Smooth muscle cell of the brain vasculature (primary cell): ENCODE data around the gene GTF3C4.

Source experiments
- DNase-seq: peaks from one replicate; pipeline ENCODE4 v3.0.0-alpha.2; 2012; ENCODE audit warnings: low read depth, low spot score

Gene GTF3C4, protein sequence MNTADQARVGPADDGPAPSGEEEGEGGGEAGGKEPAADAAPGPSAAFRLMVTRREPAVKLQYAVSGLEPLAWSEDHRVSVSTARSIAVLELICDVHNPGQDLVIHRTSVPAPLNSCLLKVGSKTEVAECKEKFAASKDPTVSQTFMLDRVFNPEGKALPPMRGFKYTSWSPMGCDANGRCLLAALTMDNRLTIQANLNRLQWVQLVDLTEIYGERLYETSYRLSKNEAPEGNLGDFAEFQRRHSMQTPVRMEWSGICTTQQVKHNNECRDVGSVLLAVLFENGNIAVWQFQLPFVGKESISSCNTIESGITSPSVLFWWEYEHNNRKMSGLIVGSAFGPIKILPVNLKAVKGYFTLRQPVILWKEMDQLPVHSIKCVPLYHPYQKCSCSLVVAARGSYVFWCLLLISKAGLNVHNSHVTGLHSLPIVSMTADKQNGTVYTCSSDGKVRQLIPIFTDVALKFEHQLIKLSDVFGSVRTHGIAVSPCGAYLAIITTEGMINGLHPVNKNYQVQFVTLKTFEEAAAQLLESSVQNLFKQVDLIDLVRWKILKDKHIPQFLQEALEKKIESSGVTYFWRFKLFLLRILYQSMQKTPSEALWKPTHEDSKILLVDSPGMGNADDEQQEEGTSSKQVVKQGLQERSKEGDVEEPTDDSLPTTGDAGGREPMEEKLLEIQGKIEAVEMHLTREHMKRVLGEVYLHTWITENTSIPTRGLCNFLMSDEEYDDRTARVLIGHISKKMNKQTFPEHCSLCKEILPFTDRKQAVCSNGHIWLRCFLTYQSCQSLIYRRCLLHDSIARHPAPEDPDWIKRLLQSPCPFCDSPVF

DNA sequence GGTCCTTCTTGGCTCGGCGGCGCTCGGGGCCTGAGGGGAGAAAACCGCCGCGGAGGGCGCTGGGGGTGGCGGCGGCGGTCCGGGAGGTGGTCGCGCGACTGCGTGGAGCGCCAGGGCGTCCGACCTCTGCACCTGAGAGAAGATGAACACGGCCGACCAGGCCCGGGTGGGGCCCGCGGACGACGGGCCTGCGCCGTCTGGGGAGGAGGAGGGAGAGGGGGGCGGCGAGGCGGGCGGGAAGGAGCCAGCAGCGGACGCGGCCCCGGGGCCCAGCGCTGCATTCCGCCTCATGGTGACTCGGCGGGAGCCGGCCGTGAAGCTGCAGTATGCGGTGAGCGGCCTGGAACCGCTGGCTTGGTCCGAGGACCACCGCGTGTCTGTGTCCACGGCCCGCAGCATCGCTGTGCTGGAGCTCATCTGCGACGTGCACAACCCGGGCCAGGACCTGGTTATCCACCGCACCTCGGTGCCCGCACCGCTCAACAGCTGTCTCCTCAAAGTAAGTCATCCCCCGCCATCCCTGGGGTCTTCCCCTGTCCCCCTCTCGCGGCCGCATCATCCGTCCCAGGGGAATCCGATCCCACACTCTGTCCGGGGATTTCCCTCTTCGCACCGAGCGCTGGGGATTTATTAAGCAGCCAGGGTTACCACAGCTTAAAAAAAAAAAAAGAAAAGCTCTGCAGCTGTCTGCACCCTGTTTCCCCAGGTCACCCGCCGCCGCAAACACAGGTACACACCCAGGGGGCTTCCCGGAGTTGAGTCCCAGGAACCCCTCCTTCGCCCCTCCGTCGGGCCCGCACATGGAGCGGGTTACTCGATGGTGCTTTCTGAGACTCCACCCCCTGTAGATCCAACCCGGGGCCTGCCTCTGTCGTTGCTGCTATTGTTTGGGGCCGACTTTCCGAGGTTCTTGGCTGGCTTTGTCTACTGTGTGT lies at the start of gene GTF3C4:
GTF3C4 (plus strand) TSS at position 8 of the 935 bp plus-strand sequence; CDS start at position 143, 135 bp downstream.
- DNase-seq: no peak

DNA sequence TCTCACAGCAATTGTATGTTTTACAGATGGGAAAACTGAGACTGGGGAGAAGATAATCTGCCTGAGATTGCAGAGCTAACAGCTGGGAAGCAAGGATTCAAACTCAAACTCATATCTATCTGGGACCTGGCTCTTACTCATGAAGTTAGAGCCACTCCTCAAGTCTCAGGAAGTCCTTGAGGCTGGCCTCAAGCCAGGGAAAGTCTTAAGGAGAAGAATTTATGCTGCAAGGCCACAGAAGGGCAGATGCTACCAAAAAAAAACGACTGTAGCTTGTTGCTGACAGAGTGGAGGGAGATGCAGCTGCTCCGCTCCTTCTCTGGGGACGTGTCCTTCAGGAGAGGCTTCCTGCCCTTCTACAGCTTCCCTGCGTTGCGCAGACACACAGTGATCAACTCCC lies 48.1 kb upstream of the GTF3C4 start:
- no peak for DNase-seq

DNA sequence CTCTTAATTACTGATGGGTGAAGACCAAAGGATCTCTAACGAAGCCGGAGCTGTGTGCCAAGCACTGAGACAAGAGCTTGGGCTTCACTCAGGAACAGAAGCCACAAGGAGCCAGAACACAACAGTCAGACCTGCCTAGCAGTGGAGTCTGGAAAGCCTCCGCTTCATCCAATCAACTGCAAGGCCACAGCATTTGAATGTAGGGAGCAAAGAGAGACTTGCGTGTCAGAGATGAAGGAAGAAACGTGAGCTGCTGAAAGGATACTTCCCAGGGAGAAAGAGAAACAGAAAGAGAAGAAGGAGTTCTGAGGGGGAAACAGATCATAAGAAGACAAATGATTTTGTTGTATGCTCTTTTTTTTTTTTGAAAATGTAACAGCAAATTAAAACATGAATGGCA lies 44.0 kb upstream of the GTF3C4 start:
- DNase-seq: no peak

DNA sequence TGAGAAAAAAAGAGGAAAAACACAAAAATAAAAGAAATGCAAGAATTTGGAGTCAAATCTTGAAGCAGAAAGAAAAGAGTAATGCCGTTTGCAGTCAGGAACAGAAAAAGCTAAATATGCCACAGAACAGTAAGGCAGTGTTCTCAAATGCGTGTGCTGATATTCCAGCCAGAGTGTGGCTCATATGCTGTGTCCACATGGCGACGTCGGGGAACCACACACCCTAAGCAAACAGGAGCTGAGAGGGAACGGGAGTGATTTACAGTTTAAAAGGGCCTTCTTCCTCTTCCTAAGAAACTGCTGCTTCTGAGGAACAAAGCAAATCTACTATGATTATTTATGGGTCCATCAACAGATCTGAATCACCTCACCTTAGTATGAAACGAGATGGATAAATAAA lies 43.2 kb upstream of the GTF3C4 start:
- DNase-seq: no peak

DNA sequence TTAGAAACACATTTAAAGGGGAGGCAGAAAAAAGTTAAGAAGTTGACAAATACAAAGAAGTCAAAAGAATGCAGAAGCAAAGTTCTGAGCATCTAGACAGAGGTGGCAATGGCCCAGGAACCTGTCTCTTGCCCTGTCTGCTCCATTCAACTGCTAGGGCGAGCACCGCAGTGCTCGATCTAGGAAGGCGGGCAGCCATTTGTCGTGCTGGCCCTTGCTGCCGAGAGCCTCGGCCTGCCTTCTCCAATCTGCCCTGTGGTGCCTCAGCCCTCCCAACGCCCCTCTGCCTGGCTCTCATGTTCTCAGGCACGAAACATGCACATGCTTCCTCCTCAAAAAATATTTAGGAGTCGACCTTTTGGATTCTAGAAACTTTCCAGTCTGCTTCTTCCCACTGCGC lies 42.7 kb upstream of the GTF3C4 start:
- DNase-seq: no peak

DNA sequence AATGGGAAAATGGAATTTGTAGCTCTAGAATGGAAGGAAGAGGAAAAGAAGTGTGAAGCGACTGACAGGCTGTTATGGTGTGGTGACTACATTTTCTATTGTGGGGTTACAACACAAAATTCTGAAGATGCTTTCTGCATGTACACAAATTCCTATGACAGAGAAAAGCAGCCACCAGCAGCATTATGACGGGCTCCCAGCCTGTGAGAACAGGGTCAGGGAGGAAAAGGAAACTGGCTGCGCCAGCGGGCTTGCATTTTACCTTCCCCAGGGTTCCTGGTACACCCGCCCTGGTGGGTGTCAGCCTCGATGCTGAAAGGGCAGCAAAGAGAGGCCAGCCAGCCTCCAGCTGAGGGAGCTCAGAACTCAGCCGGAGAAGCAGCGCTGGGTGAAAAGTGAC lies 41.5 kb upstream of the GTF3C4 start:
- DNase-seq: no peak

DNA sequence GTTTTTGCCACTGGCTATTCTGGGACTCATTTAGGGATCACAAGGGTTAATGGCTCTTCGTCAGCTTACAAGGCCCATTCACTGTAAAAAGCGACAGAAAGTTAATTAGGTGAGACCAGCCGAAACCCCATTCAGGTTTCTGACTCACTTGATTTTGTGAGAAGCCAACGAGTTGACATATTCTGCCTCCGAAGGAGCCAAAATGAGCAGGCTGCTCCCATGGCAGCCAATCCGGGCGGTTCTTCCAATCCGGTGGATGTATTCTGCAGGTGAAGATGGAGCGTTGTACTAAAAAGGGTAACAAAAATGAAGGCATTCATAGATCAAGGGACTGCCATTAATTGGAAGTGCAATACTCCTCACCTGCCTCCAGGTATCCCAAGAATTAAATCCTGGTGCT lies 40.1 kb upstream of the GTF3C4 start:
- DNase-seq: no peak

DNA sequence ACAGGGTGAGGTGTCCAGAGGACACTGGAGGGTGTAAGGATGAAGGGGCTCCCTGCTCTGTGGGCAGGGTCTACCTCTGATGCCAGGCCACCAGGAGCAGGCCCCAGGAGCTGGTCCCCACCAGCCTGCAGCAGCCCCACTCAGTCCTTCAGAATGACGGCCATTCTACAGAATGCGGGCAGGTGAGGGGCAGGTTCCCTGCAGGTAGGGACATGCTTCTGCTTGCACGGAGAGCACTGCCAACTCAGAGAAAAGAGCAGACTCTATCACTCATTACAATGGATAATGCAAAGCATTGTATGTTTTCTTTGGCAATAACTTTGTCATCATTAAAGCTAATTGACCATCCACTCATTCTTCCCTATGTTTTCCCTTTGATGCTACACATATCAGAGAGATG lies 39.5 kb upstream of the GTF3C4 start:
- no peak for DNase-seq

DNA sequence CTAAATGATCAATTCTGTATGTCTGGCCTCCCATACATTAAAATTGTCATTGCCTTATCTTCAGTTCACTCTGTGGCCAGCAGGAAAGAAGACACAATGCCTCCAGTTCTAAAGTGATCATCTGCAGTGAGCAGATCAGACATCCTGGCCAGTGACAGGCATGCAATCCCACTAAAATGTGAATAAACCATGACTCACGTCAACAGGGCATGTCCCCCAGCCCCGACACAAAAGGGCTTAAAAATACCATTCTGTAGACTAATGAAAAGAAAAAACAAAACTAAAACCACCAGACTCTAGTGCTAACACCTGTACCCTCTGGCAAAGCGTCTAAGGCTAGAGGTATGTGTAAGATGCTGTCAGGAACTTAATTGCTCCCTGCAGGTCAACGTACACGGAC lies 39.0 kb upstream of the GTF3C4 start:
- no peak for DNase-seq

DNA sequence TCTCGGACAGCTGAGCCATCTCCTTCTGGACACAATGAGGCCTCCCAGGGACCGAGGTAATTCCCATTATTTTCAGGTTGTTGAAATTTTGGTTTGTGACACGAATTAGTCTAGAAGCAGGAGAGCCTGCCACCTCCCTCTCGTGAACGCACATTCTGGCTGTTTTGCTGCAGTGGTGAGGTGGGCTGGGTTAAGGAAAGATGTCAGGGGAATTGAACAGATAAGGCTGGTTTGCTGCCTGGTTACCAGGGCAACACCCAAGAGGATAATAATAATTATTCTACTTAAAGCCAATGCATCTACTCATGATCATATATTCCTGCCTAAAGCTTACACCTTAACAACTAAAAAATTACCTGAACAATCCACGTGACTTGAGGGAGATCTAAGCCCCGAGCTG lies 38.6 kb upstream of the GTF3C4 start:
- DNase-seq: no peak

DNA sequence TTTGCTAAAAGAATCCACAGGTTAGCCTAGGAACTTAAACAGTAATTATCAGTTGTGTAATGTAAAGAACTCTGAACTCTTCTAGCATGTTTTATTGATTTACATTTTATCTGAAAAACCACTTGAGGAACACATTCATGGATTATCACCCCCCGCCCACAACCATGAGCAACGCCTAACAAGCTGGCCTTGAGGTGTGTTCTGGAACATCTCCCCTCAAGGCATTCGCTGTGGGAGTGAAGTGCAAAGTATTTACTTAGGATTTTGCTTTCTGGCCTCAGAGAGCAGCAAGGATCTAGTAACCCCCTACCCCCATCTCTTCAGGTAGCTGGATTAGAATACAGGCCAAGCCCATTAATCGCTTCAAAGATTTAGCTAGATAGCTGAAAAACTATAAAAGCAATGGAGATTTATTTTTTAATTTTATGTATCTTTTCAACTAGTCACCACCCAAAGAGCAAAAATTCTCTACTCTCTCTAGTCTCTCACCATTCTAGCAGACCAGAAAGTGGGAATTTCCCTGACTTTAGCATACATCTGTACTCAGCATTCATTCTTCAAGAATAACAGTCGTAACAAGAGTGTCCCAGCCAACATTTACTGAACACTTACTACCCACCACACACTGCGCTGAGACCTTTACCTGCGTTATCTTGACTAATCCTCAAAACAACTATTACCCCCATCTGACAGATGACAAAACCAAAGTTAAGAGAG lies 37.7 kb upstream of the GTF3C4 start:
- DNase-seq: no peak

DNA sequence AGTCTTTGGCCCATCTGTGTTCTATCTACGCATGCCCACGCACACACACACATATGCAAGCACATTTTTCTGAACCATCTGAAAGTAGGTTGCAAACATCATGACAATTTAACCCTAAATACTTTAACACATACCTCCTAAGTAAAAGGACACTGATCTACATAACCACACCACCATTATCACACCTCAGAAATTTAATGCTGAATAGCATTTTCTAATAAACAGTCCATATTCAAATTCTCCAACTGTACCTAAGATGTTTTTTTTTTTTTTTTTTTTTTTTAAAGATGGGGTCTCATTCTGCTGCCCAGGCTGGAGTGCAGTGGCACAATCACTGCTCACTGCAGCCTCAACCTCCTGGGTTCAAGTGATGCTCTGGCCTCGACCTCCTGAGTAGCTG lies 35.9 kb upstream of the GTF3C4 start:
- no peak for DNase-seq

DNA sequence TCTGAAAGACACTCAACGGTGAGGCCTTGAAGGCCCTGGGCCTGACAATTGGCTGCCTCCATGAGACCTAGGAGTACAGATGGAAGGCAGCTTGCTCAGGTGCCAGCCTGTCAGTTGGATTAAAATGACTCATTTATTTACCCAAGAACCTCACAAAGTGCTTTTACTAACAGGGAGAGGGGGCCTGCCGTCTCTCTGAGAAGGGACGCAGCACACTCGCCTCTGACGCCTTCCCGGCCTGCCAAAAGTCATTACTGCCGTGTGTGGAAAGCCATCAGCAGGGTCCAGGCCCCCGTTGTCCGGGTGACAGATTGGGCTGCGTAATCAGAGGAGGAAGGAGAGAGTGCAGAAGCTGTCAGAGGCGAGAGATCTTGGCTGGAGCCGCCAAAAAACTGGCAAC lies 32.9 kb upstream of the GTF3C4 start:
- DNase-seq: no peak

DNA sequence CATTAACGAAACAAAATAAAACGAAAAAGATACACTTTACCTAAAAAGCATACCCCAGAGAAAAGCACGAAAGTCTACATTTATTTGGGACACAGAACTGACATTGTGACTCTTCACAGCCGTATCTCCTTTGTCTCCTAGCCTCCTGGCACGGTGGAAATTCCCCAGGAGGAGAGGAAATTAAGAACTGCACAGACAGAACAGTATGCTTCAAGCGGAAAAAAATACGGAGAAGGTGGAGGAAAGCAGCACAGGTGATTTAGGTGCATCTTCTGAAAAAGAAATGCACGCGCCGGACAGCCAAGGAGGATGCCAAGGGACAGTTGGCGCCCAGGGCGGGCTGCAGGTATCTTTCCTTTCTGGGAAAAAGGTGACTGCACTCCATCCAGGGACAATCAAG lies 32.5 kb upstream of the GTF3C4 start:
- no peak for DNase-seq

DNA sequence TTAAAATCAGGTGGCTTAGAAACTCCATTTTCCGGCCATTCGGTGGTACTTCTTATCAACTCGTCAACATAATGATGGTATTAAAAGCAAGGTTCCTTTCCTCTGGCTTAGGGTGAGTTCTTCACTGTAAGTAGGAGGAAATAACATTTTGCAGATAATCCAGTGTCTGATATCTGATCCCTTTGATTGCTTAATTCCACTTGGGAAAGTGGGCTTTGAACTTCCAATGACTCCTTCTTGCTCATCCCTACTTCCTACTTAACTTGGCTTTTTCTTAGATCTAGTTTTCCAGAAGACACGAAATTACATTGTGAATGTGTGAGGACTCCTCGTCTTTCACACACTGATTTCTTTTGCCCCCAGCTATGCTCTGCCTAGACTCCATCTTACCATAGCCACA lies 32.0 kb upstream of the GTF3C4 start:
- DNase-seq: no peak

DNA sequence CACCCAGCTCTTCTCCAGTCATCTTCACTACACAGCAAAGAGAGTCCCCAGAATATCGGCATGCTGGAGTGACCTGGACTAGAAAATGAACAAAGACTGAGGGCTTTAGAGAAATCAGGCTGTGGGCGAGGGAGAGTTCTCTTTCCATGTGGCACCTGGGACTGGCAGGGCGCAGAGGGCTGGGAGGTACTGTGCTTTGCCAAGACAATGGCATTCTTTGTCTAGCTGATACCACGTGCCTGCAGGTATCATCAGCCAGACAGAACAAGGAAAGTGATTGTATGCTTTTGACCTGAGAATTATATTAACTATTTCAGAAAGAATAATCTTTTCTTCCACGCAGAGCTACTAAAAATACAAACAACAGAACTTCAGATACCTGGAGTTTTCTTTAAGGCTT lies 30.9 kb upstream of the GTF3C4 start:
- no peak for DNase-seq

DNA sequence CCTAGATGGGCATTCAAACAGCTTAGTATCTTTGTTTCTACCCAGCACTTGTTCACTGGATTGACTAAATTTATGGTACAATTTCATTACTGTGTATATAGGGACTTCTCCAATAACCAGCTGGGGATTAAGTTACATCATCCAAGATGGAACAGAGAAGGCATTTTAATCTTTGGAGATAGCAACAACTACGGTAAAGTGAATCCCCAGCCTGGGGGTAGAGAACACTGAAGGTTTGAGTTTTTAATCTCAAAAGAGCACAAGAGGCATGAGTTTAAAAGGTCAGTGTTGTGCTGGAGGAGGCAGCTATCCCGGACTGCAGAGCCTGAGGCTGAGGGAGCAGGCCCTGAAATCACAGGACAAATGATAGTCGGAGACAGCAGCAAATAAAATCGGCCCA lies 29.0 kb upstream of the GTF3C4 start:
- no peak for DNase-seq

DNA sequence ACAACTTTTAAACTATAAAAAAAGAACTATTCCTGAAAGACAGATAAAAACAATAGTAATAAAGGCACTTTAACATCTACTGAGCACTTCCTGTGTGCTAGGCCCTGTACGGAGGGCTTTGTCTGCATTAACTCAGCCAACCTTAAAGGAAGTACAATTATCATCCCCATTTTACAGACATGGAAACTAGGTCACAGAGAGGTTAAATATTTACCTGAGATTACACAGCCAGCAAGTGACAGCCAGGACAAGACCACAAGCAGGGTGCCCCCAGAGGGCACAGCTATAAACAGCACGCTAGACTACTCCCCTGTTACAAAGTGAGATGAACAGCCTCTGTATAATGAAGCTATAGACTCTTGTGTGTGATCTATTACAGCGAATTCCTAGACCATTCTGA lies 26.0 kb upstream of the GTF3C4 start:
- no peak for DNase-seq

DNA sequence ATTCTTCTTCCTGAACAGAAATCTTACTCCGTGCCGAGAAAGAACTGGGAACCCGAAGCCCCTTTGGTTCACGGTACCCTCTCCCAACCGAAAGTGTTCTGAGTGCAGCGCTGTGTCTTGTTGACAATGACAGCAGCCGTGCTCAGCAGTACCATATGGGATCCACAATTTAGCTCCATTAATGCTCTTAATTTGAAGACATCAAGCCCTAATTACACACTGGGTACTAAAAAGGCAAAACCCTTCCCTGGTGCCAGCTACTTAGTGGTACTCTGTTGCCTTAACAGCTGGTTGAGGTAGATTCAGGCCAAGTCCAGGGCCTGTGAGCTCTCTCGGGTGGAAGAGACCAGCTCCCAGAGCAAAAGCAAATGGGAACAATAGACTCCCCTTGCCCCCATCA lies 25.0 kb upstream of the GTF3C4 start:
- DNase-seq: no peak

DNA sequence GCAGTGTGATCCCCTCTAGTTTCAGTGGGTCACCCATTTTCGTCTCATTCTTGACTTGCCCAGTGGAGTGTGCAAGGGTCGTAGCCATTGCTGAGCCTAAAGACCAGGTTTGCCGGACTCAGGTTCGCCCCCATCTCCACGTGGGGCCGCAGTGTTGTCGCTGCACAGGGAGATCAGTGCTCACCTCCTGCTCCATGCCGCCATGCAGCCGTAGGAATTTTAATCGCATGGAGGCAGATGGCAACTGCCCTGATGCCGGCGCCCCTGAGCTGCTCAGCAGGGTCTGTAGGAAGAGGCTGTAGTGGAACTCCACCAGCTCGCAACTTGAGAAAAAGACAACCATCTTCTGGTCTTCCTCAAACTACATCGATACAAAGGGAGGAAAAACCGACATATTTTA lies 24.6 kb upstream of the GTF3C4 start:
- DNase-seq: no peak

DNA sequence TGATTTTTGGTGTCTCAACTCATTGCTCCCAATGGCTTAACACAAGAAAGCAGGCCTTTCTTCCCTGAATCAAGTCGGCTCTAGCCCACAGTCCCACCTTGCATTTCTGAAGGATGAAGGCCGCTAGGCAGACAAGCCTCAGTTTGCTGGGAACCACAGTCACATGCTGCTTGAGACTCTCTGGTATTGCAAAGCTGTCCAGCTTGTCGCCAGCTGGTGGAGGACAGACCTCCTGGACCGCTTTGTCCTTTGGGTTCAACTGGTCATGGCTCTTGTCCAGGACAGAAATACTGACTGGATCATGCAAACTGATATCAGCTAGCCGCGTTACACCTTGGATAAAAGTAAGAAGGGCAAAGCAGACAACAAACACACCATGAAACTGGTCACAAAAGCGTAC lies 23.5 kb upstream of the GTF3C4 start:
- no peak for DNase-seq
